ENCODE data around the gene MFAP3. TPM values are rescaled to one million over a fixed set of nuclear protein-coding genes. Genes with fewer than 3 reads are reported as not detected.

The MFAP3 gene
- polyA plus RNA-seq, 1 experiment = 44.8 TPM

DNA sequence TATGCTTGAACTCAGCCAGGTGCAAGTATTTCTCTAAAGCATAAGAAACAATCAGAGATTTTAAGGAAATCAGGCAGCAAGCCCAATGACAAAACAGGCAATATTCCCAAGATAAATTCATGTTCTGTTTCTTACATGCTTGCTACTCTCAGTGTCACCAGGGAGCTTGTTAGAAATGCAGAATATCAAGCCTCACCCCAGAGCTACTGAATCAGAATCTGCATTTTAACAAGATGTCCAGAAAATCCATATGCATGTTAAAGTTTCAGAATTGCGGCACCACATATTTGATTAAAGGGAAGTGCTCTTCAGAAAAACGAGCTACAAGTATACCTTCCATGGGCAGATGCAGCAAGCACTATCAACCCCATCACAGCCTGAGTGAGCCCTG lies 54.4 kb downstream of the MFAP3 start:
- no peak overlapping the region for H3K4me3 ChIP-seq (ENCODE audit: low read depth, low read length)
- H3K27me3 ChIP-seq (ENCODE audit: control insufficient read depth, insufficient read depth, low read length) = peaks cover 2% of the 10 kb centered on the region
- DNase-seq (ENCODE audit: low read depth, low spot score) = no peak
- H3K9me3 ChIP-seq (ENCODE audit: control insufficient read depth, insufficient read depth, low read length) = no peaks in the 10 kb centered on the region
- no peak overlapping the region for H3K27ac ChIP-seq (ENCODE audit: low read depth, low read length)
- TF ChIP-seq, protein P1, sequence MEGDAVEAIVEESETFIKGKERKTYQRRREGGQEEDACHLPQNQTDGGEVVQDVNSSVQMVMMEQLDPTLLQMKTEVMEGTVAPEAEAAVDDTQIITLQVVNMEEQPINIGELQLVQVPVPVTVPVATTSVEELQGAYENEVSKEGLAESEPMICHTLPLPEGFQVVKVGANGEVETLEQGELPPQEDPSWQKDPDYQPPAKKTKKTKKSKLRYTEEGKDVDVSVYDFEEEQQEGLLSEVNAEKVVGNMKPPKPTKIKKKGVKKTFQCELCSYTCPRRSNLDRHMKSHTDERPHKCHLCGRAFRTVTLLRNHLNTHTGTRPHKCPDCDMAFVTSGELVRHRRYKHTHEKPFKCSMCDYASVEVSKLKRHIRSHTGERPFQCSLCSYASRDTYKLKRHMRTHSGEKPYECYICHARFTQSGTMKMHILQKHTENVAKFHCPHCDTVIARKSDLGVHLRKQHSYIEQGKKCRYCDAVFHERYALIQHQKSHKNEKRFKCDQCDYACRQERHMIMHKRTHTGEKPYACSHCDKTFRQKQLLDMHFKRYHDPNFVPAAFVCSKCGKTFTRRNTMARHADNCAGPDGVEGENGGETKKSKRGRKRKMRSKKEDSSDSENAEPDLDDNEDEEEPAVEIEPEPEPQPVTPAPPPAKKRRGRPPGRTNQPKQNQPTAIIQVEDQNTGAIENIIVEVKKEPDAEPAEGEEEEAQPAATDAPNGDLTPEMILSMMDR (IDR thresholded peaks at IDR 0.05; ENCODE audit: low read depth, low read length) = no peak
- ChIA-PET CTCF (no interaction called here), POLR2A (no interaction called here)

DNA sequence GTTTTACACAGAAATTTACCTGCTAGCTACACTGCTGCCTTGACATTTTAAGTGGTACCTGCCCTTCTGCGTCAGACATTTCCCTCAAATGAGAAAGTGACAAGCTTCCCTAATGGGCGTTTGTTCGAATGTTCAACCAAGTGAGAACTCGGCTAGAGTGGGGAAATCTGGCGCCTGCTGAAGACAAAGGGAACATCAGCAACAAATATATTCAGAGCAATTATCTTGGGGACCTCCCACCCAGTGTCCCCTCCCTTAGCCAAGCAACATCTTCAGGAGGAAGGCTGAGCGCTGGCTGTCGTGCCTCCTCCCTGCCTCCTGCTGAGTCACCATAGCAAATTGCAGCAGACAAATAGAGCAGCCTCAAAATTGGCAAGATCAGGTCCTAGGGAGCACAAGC lies 57.1 kb downstream of the MFAP3 start:
- H3K9me3 ChIP-seq (ENCODE audit: control insufficient read depth, insufficient read depth, low read length) = no peaks in the 10 kb centered on the region
- H3K27ac ChIP-seq (ENCODE audit: low read depth, low read length) = no peak overlapping the region
- no peak overlapping the region for H3K4me3 ChIP-seq (ENCODE audit: low read depth, low read length)
- ChIA-PET CTCF (no interaction called here), POLR2A (no interaction called here)
- no peak for DNase-seq (ENCODE audit: low read depth, low spot score)
- TF ChIP-seq, protein P1 (IDR thresholded peaks at IDR 0.05; ENCODE audit: low read depth, low read length) = no peak
- peaks cover 4% of the 10 kb centered on the region for H3K27me3 ChIP-seq (ENCODE audit: control insufficient read depth, insufficient read depth, low read length)

DNA sequence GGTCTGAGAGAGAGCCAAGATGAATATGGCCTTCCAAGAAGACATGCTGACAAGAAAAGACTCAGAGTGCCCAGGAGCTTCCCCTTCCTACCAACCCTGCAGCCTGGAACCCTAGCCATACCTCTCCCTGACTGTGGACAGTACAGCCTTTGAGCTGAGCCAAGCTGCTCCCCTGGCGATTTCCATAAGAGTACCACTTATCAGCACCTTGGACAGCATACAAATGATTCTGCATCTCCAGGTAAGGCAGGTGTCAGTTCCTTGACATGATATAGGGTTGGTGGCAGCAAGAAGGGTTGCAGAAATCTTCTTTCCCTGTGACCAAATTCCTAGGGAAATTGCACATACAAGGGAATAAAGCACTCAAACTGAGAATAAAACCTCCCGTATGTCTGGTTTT lies 58.3 kb downstream of the MFAP3 start:
- DNase-seq (ENCODE audit: low read depth, low spot score) = no peak
- Histone ChIP-seq H3K9me3 (ENCODE audit: control insufficient read depth, insufficient read depth, low read length) (no peaks in the 10 kb centered on the region), H3K27me3 (ENCODE audit: control insufficient read depth, insufficient read depth, low read length) (peaks cover 4% of the 10 kb centered on the region), H3K27ac (ENCODE audit: low read depth, low read length) (no peak overlapping the region), H3K4me3 (ENCODE audit: low read depth, low read length) (no peak overlapping the region)
- ChIA-PET CTCF (no interaction called here), POLR2A (no interaction called here)
- TF ChIP-seq, protein P1 (IDR thresholded peaks at IDR 0.05; ENCODE audit: low read depth, low read length) = no peak

DNA sequence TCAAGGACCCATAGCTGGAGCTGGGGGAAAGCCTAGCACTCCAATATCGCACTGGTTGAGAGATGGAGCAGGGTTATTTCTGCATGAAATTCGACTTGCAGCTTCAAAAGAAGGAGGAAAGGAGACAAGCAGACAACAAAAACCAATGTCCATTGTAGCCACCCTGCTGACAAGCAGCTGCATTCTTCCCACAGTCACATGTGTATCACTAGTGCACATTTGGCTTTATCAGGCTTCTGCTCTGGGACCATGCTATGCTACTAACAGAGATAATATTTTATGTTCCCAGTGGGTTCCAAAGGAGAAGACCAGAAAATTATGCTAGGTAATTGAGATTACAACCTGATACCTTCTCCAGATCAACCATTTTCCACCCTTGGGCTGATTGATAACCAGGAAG lies 59.7 kb downstream of the MFAP3 start:
- ChIA-PET POLR2A (no interaction called here), CTCF (no interaction called here)
- H3K27me3 ChIP-seq (ENCODE audit: control insufficient read depth, insufficient read depth, low read length) = peaks cover 2% of the 10 kb centered on the region
- no peak overlapping the region for H3K27ac ChIP-seq (ENCODE audit: low read depth, low read length)
- no peak for DNase-seq (ENCODE audit: low read depth, low spot score)
- TF ChIP-seq, protein P1 (IDR thresholded peaks at IDR 0.05; ENCODE audit: low read depth, low read length) = no peak
- H3K4me3 ChIP-seq (ENCODE audit: low read depth, low read length) = no peak overlapping the region
- H3K9me3 ChIP-seq (ENCODE audit: control insufficient read depth, insufficient read depth, low read length) = no peaks in the 10 kb centered on the region

DNA sequence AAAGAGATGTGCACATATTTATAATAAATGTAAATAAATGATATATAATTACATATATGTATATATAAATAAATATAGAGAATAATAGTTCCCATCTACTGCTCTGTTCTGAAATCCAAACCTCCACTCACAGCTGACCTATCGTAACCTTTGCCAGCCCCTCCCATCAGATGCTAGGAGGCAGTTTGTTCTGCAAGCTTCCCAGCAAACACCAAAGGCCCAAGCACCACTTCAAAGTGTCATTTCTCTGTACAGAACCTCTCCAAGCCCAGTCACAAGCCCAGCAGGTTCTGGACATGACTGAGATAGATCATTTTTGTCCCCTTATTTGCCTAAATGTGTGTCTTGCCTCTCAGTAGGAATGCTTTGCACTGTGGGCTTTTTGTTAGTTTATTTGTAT lies 62.4 kb downstream of the MFAP3 start:
- Histone ChIP-seq H3K27me3 (ENCODE audit: control insufficient read depth, insufficient read depth, low read length) (peaks cover 2% of the 10 kb centered on the region), H3K9me3 (ENCODE audit: control insufficient read depth, insufficient read depth, low read length) (no peaks in the 10 kb centered on the region), H3K4me3 (ENCODE audit: low read depth, low read length) (no peak overlapping the region), H3K27ac (ENCODE audit: low read depth, low read length) (no peak overlapping the region)
- CTCF ChIA-PET = interaction anchor here (0.5 kb wide), 1 partner anchor 272 kb away, joined by 3 read pairs; no protein-coding TSS in a partner anchor
- no peak for DNase-seq (ENCODE audit: low read depth, low spot score)
- TF ChIP-seq, protein P1 (IDR thresholded peaks at IDR 0.05; ENCODE audit: low read depth, low read length) = no peak
- POLR2A ChIA-PET = no interaction called here

All from AG04450 (cell line).